HG03354 (cell line): ENCODE results near the gene CLPTM1.
"Not testable (repeated sequence)": the region's sequence is repeated elsewhere in the genome, so short reads cannot be mapped to it uniquely, and the experiment has no call there.

ENCODE experiments used
- ATAC-seq: cut with Tn5 transposase; IDR thresholded peaks from one replicate; pipeline ENCODE4 v1.9.1; 2021; ENCODE audit warnings: mild to moderate bottlenecking; ENCODE audit not compliant: unreplicated experiment, poor library complexity, severe bottlenecking

Gene CLPTM1

DNA sequence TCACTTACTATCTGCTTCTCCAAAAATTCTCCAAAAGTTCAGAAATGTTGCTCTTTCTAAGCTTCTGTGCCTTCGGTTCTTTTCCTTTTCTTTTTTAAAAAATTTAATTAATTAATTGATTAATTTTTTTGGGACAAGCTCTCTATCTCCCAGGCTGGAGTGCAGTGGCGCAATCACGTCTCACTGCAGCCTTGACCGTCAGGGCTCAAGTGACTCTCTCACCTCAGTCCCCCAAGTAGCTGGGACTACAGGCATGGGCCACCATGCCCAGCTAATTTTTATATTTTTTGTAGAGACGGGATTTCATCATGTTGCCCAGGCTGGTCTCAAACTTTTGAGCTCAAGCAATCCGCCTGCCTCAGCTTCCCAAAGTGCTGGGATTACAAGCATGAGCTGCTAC lies 16.3 kb downstream of the CLPTM1 start:
- not testable (repeated sequence) for ATAC-seq

DNA sequence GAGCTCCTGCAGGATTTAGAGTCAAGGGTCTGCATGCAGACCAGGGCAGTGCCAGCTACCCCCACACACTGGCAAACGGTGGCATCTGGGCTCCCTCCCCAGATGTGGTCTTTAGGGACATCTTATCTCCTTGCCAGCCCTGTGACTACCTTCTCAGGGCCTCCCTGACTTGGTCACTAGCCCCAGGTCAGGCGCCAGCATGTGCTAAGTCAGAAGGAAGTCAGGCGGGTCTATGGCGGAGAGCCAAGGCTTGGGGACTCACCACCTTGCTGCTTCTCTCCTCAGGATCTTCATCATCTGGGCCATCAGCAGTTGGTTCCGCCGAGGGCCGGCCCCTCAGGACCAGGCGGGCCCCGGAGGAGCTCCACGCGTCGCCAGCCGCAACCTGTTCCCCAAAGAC lies 17.6 kb downstream of the CLPTM1 start:
- ATAC-seq = no peak

DNA sequence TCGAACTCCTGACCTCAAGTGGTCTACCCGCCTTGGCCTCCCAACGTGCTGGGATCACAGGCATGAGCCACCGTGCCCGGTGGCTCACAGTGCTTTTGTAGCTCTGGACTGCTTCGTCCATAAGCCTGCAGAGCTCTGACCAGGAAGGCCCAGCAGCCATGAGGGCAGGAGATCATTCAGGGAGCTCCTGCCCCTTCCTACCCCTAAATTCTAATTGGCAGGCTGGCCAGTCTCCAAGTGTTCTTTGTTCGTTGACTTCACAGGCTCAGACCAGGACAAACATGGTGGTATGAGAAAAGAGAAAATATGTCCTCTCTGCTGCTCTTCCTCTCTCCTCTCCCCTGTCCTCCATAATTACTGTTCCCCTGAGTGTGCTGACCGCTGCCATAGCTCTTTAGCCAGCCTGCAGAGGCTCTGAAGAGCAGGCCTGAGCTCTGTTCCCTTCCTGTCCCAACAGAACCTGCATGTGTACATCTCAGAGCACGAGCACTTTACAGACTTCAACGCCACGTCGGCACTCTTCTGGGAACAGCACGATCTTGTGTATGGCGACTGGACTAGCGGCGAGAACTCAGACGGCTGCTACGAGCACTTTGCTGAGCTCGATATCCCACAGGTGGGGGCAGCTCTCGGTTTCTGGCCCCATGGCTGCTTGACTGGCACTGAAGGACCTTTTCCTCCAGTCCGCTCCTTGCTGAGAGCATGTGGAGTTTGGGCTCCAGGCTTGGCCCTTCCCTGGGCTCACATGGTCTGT lies 19.0 kb downstream of the CLPTM1 start:
- no peak for ATAC-seq

DNA sequence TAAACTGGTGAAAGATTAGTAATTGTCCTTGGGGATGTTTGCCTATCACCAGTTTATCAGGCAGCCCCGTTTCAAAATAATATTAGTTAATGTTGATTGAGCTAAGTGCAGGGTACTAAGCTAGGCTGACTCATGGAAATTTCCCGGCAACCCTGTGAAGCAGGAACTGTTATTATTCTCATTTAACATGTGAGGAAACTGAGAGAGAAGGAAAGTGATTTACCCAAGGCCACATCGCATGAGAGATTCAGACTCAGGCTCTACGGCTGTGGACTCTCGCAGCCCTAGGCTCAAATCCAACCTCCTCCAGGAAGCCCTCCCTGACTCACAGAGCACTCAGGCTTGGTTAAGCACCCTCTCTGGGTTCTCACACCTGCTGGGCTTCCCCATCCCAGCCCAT lies 19.7 kb downstream of the CLPTM1 start:
- no peak for ATAC-seq

DNA sequence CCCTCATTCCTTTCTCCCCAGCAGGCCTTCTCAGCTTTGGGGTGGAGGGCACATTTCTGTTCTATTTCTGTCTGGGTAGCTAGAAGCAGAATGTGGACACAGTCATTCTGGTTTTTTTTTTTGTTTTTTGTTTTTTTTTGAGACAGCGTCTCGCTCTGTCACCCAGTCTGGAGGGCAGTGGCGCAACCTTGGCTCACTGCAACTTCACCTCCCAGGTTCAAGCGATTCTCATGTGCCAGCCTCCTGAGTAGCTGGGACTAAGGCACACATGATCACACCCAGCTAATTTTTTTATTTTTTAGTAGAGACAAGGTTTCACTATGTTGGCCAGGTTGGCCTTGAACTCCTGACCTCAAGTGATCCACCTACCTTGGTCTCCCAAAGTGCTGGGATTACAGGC lies 20.3 kb downstream of the CLPTM1 start:
- ATAC-seq = no peak

DNA sequence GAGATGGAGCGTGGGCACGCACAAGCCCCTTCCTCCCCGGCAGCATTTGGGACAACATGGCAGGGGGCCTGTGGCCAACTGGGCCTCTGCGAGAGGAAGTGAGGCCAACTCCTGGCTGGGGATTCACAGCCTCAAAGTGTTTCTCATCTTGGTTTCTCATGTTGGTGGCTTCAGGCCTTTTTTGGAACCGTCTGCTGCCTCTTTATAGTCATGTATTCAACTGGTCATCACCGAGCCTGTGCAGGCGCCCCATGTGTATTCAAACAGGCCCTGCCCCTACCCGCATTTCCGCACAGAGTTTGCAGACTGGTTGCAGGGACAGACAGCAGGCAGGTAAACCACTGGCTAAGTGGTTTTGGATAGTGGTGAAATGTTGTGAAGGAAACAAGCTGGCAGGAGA lies 28.8 kb downstream of the CLPTM1 start:
- no peak for ATAC-seq

DNA sequence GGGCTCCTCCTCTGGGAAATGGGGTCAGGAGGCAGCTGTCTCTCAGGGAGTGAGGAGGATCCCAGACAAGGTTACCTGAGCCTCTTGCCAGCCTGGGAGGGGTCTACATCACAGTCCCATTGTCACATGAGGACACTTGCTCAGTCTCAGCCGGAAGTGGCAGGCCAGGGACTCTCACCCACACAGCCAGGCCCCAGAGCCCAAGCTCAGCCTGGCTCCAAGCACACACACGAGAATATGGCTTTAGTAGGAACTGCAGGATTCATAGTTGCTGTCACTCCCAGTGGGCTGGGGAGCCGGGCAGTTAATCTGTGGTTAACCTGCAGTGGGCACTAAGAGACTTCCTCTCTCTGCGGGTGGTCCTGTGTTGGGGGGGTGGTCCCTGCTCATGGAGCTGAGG lies 30.3 kb downstream of the CLPTM1 start:
- no peak for ATAC-seq

DNA sequence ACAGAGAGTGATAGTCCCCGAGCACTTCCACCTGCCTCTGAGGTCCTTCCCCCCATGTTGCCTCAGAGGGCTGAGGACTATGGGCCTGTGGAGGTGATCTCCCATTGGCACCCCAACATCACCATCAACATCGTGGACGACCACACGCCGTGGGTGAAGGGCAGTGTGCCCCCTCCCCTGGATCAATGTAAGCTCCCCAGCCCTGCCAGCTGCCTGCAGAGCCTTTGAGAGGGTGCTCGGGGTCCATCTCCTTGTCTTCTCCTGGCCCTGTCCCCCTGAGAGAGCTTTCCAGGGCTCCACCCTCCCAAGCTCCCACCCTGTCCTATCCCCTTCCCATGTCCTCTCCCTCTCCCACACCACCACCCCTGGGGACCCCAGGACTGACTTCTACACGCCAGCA lies 31.2 kb downstream of the CLPTM1 start:
- no peak for ATAC-seq

DNA sequence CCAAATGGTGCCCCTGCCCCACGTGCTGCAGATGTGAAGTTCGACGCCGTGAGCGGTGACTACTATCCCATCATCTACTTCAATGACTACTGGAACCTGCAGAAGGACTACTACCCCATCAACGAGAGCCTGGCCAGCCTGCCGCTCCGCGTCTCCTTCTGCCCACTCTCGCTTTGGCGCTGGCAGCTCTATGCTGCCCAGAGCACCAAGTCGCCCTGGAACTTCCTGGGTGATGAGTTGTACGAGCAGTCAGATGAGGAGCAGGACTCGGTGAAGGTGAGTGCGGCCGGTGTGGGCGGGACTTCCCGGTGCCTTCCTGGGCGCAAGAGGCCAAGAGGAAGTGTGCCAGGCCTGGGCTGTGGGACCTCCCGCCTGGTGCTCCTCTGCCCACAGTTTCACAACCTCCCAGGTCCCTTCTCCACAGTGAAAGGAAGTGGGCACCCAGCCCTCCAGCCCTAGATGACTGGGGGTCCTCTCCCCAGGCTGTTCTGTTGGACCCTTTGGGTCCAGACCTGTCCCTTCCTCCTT lies 32.0 kb downstream of the CLPTM1 start:
- ATAC-seq = no peak

DNA sequence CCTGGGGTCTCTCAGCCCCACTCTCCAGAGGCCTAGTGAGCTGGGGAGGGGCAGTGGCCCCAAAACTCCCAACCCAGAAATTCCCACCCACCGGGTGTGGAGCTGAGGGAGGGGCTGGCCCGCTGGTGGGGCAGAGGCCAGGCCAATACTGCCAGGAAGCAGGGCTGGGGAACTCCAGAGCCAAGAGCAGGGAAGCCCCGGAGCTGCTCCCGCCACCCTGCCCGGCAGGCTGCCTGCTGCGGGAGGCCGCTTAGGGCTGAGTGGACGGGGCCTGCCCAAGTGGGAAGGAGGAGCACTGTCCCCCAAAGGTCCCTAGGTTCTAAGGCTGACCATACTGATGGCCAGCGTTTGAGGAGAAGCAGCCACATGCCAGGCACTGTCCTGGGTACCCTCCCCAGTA lies 33.1 kb downstream of the CLPTM1 start:
- no peak for ATAC-seq

DNA sequence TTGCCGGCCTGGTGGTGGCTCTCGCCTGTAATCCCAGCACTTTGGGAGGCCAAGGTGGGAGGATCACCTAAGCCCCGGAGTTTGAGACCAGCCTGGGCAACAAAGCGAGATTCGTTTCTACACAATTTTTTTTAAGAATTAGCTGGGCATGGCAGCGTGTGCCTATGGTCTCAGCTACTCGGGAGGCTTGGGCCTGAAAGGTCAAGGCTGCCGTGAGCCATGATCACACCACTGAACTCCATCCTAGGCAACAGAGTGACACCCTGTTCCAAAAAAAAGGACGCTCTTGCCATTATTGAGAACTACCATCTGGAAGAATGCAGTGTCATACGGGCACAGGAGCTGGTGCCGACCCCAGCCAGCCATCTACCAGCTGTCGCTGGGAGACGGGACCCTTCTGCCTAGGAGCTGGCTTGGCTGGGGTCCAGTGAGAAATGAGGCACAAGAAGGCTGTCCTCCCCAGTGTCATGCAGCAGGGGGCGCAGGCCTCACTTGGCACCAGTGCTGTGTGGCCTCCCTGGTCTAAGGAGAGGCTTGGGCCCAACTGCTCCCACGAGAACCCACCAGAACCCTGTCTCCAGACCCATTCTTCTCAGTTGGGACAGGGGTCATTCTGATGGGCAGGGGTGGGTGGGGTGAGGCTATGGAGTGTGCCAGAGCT lies 33.8 kb downstream of the CLPTM1 start:
- ATAC-seq = no peak

DNA sequence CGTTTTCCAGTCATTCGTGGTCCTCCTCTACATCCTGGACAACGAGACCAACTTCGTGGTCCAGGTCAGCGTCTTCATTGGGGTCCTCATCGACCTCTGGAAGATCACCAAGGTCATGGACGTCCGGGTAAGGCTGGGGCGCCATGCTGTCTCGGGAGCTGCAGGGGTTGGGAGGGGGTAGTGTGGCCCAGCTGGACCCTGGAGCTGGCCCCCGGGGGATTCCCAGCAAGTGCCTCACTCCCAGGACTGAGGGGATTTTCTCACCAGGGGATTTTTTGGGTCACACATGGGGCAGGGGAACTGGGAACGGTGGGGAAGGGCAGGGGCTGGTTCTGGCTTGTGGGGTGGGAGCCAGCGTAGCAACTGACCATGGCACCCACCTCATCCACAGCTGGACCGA lies 35.3 kb downstream of the CLPTM1 start:
- no peak for ATAC-seq

DNA sequence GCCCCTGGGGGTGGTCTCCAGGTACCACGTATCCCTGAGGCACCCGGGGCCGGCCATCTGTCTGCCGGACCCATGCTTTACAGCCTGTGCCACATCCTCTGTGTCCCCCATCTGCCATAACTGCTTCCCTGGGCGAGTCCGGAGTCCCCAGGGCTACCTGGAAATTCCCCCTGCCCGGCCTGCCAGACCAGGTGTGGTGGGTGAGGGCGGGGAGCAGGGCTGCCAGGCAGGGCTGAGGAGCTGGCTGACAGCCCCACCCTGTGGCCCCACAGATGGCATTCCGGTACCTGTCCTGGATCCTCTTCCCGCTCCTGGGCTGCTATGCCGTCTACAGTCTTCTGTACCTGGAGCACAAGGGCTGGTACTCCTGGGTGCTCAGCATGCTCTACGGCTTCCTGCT lies 35.8 kb downstream of the CLPTM1 start:
- ATAC-seq = no peak

DNA sequence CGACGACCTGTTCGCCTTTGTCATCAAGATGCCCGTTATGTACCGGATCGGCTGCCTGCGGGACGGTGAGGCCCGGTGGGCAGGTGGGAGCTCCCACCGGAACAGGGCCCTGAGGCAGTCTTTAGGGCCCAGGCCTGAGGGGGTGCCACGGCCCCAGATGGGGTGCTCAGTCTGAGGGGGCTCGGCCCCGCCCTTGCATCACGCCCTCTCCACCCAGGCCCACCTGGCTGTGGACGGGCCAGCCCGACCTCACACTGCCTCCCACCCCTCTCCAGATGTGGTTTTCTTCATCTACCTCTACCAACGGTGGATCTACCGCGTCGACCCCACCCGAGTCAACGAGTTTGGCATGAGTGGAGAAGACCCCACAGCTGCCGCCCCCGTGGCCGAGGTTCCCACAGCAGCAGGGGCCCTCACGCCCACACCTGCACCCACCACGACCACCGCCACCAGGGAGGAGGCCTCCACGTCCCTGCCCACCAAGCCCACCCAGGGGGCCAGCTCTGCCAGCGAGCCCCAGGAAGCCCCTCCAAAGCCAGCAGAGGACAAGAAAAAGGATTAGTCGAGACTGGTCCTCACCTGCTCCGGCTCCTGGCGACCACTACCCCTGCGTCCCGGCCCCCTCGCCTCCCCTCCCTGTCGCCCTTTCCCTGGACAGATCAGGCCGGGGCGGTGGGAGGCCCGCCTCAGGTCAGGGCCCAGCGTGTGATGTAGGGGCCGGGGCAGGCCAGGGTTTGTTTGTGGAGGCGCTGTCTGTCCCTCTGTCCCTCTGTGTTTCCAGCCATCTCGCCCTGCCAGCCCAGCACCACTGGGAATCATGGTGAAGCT lies 37.4 kb downstream of the CLPTM1 start:
- no peak for ATAC-seq

DNA sequence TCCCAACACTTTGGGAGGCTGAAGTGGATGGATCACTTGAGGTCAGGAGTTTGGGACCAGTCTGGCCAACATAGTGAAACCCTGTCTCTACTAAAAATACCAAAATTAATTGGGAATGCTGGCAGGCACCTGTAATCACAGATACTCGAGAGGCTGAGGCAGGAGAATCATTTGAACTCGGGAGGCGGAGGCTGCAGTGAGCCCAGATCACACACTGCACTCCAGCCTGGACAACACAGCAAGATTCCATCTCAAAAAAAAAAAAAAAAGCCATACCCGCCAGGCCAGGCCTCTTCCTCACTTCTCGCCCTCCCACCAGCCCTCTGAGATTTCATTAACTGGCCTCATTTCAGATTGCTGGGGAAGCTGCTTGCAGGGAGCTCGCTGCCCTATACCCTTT lies 38.3 kb downstream of the CLPTM1 start:
- no peak for ATAC-seq

DNA sequence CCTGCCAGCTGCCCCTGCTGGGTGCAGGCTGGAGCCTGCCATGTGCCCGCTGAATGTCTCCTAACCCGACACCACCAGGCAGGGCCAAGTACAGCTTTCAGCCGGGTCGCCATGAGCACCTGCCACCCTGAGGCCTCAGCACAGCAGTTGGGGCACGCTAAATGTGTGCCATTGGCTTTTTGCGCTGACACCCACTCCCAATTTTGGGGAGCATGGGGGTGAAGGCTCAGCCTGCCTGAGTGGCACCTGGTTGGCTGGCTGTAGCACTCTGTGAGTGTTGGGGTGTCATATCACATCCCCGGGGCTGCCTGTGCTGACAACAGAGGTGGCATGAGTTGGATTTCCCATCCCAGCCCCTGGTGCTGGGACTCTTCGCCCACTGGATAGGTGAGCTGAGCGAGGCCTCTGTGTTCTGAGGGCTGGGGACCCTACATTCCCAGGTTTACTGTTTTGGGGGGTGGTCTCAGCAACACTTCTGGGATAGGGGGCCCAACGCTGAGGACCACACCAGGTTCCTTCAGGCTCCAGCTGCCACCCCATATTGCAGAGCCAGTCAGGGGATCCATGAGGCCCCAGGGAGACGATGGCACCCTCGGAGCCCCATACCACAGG lies 38.9 kb downstream of the CLPTM1 start:
- ATAC-seq = no peak

DNA sequence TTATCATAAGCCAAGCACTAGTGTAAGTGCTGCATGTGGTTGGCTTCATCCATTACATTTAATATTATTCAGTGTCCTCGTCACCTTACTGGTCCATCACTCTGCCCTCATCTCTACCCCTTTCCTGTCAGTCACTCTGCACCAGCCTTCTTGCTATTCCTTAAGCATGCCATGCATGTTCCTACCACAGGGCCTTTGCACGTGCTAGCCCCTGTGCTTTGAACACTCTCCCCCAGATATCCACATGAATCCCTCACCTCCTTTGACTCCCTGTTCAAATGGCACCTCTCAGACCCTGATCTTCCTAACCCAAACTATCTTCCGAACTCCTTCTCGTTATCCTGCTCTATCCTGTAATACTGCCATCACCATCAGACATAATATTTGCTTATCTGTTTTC lies 42.8 kb downstream of the CLPTM1 start:
- no peak for ATAC-seq

DNA sequence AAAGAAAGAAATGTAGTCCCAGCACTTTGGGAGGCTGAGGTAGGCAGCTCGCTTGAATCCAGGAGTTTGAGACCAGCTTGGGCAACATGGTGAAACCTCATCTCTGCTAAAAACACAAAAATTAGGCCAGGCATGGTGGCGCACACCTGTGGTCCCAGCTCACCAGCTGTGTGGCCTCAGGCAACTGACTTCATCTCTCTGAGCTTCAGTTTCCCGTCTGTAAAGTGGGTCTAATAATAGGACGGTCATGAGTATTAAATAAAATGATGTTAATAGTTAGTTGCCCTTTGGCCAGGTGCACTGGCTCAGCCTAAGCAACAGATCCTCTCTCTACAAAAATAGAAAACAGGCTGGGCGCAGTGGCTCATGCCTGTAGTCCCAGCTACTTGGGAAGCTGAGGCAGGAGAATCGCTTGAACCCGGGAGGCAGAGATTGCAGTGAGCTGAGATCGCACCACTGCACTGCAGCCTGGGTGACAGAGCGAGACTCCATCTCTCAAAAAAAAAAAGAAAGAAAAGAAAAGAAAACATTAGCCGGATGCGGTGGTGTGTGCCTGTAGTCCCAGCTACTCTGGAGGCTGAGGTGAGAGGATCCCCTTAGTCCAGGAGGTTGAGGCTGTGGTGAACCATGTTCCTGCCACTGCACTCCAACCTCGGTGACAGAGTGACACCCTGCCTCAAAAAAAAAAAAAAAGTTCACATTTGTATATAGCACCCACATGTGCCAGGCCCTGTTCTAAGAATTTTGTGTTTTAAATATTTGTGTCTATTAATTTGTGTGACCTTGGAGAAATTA lies 44.1 kb downstream of the CLPTM1 start:
- ATAC-seq = not testable (repeated sequence)

DNA sequence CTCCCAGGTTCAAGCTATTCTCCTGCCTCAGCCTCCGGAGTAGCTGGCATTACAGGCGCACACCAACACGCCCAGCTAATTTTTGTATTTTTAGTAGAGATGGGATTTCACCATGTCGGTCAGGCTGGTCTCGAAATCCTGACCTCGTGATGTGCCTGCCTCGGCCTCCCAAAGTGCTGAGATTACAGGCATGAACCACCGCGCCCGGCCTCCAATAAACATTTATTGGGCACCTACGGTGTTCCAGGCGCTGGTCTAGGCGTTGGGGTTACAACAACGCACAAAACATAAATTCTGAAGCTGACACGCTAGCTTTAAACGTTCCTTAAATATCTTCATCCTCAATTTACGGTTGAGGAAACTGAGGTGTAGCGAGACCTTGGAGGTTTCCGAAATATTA lies 45.5 kb downstream of the CLPTM1 start:
- not testable (repeated sequence) for ATAC-seq
